ENCODE results near the gene AP5Z1. TPM values are rescaled to one million over a fixed set of nuclear protein-coding genes. Genes with fewer than 3 reads are reported as not detected.
A peak's percentile ranks its signal among the peaks of the same experiment; 100 is the strongest.

AP5Z1 gene
- total RNA-seq, 1 experiment from 2014 or later: 70.7 TPM

GRCh38 chr7:4783762-4784351, 8.4 kb downstream of the AP5Z1 start:
- no peak for TF ChIP-seq CTCF (IDR thresholded peaks at IDR 0.05; ENCODE audit: unreplicated experiment)
- no peaks in the 10 kb centered on the region for H3K9me3 Mint-ChIP-seq (ENCODE audit: low read depth, unreplicated experiment)
- BruUV-seq (replicated peaks): no TSS peak
- no peaks in the 10 kb centered on the region for H3K27me3 Mint-ChIP-seq (ENCODE audit: unreplicated experiment)
- H3K36me3 Mint-ChIP-seq (ENCODE audit: insufficient read depth, unreplicated experiment): peaks cover 70% of the 10 kb centered on the region
- H3K27ac Mint-ChIP-seq (ENCODE audit: unreplicated experiment): no peak overlapping the region
- CTCF ChIA-PET: no interaction called here
- H3K4me3 Mint-ChIP-seq (ENCODE audit: low read depth, unreplicated experiment): no peak overlapping the region
- no peak for DNase-seq
- H3K4me1 Mint-ChIP-seq (ENCODE audit: low read depth, unreplicated experiment): no peaks in the 10 kb centered on the region
- intact Hi-C loops (cut with micrococcal nuclease; ENCODE audit: unreplicated experiment): no loop called here

GRCh38 chr7:4784799-4785198, 9.4 kb downstream of the AP5Z1 start:
- no peak for DNase-seq
- no TSS peak for BruUV-seq (replicated peaks)
- intact Hi-C loops (cut with micrococcal nuclease; ENCODE audit: unreplicated experiment): no loop called here
- CTCF ChIA-PET: no interaction called here
- TF ChIP-seq CTCF (IDR thresholded peaks at IDR 0.05; ENCODE audit: unreplicated experiment): no peak
- peaks cover 80% of the 10 kb centered on the region for H3K36me3 Mint-ChIP-seq (ENCODE audit: insufficient read depth, unreplicated experiment)
- no peaks in the 10 kb centered on the region for H3K4me1 Mint-ChIP-seq (ENCODE audit: low read depth, unreplicated experiment)
- no peak overlapping the region for H3K27ac Mint-ChIP-seq (ENCODE audit: unreplicated experiment)
- no peak overlapping the region for H3K4me3 Mint-ChIP-seq (ENCODE audit: low read depth, unreplicated experiment)
- H3K27me3 Mint-ChIP-seq (ENCODE audit: unreplicated experiment): no peaks in the 10 kb centered on the region
- no peaks in the 10 kb centered on the region for H3K9me3 Mint-ChIP-seq (ENCODE audit: low read depth, unreplicated experiment)

- DNase-seq: no peak
- Mint-ChIP-seq H3K4me1 (ENCODE audit: low read depth, unreplicated experiment) (no peaks in the 10 kb centered on the region), H3K27ac (ENCODE audit: unreplicated experiment) (no peak overlapping the region), H3K9me3 (ENCODE audit: low read depth, unreplicated experiment) (no peaks in the 10 kb centered on the region), H3K36me3 (ENCODE audit: insufficient read depth, unreplicated experiment) (peaks cover 84% of the 10 kb centered on the region), H3K4me3 (ENCODE audit: low read depth, unreplicated experiment) (no peak overlapping the region), H3K27me3 (ENCODE audit: unreplicated experiment) (no peaks in the 10 kb centered on the region)
- no peak for TF ChIP-seq CTCF (IDR thresholded peaks at IDR 0.05; ENCODE audit: unreplicated experiment)
- intact Hi-C loops (cut with micrococcal nuclease; ENCODE audit: unreplicated experiment): no loop called here
- BruUV-seq (replicated peaks): no TSS peak
- CTCF ChIA-PET: no interaction called here
These were observed 9.9 kb downstream of the AP5Z1 start for GRCh38 chr7:4785371-4785770.

- no peak for DNase-seq
- no peak for TF ChIP-seq CTCF (IDR thresholded peaks at IDR 0.05; ENCODE audit: unreplicated experiment)
- intact Hi-C loops (cut with micrococcal nuclease; ENCODE audit: unreplicated experiment): no loop called here
- Mint-ChIP-seq H3K4me3 (ENCODE audit: low read depth, unreplicated experiment) (no peak overlapping the region), H3K9me3 (ENCODE audit: low read depth, unreplicated experiment) (no peaks in the 10 kb centered on the region), H3K27me3 (ENCODE audit: unreplicated experiment) (no peaks in the 10 kb centered on the region), H3K36me3 (ENCODE audit: insufficient read depth, unreplicated experiment) (peaks cover 84% of the 10 kb centered on the region), H3K4me1 (ENCODE audit: low read depth, unreplicated experiment) (no peaks in the 10 kb centered on the region), H3K27ac (ENCODE audit: unreplicated experiment) (no peak overlapping the region)
- CTCF ChIA-PET: no interaction called here
- BruUV-seq (replicated peaks): TSS peak; percentile 25
These were observed 10.6 kb downstream of the AP5Z1 start for GRCh38 chr7:4786015-4786414.
